GM21390 (cell line): ENCODE data around the gene CFAP65.

Experiments used
- ATAC-seq: cut with Tn5 transposase; IDR thresholded peaks from one replicate; pipeline ENCODE4 v1.9.1; 2021; ENCODE audit not compliant: unreplicated experiment

Gene CFAP65

DNA sequence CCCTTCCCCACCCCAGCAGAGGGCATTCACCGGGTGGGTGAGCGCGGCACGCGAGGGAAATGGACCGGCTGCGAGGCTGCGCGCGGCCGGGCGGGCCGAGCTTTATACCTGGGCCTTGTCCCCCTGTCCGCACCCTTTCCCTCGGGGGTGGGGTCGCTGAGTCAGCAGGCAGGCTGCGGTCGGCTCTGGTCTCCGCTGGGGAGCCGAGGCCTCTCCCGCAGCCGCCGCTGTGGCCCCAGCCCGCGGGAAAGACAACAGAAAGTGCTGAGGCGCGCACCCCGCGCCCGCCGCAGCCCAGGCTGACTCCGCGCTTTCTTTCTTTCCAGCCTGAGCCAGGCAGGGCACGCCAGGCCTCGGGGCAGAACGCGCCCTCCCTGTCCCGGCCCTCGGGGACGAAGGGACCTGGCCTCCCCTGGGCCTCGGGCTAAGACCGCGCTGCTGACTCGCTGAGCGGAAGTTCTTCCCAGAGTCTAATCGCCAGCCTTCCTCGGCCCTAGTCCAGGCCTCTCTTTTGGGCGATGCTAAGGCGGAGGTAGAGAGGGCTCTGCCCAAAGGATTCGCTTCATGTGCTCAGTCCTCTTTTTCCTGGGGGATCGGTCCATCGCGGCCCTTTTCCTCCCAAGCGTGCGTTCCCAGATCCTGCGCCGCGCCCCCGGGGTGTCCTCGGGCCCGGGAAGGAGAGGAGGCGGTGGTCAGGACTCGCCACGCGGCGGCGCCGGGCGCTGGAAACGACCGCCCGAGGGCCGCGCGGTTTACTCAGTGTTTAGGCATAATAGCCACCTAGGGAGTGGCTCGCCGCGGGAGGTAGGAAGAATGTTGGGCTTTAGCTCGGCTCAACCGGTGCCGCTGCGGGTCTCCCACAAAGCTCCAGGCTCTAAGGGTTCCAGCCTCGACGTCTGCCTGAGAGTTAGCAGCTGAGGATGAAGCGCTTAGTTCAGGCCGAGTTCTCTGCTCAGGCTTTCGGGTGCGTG is 47.7 kb downstream of the CFAP65 start, which contains the start of gene CRYBA2:
TSS of gene CRYBA2 (minus strand) at position 78 of the 971 bp plus-strand sequence. CDS start 246 bp downstream, outside the sequence.
- ATAC-seq = no peak

DNA sequence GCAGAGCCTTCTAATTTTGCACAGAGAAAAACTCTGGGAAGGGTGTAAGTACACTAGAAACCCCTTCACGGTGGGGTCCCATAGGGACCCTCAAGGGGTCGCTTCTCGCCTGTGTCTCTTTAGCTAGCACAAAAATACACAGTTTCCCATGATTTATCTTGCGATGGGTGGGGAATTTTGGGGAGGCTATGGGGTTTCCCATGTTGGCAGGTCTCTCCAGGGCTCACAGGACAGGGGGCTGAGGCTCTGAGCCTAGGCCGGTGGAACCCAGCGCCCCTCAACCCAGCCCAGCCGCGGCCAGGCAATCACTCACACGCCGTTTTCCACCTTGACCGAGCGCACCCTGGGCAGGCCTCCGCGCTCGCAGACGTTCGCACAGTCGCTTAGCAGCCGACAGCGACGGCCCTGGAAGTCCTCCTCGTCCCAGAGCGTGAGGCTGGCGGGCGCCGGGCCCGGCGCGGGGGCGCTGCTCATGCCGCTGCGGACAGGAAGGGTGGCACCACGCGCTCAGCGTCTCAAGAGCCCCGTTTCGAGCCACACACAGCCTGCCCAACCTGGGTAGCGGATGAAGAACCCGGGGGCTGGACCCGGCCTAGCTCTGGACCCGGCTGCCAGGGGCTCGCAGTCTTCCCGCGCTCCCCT is 48.5 kb downstream of the CFAP65 start:
- no peak for ATAC-seq

DNA sequence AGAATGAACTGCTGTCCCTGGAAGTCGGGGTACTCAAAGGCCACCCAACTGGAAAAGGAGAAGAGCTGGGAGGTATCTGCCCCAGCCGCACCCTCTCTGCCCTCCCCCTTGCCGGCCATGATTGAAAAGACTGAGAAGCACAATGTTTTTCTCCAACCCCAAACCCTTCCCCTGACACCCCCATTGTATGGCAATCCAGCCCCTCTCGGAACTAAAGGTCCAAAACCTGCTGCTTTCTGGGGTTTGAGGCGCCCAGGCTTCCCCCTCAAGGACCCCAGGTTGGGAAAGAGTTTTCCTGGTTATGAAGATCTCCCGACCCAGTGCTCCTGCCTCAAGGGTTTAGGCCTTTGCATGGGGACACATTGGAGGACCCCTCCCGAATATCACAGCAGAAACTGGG is 49.1 kb downstream of the CFAP65 start:
- no peak for ATAC-seq

DNA sequence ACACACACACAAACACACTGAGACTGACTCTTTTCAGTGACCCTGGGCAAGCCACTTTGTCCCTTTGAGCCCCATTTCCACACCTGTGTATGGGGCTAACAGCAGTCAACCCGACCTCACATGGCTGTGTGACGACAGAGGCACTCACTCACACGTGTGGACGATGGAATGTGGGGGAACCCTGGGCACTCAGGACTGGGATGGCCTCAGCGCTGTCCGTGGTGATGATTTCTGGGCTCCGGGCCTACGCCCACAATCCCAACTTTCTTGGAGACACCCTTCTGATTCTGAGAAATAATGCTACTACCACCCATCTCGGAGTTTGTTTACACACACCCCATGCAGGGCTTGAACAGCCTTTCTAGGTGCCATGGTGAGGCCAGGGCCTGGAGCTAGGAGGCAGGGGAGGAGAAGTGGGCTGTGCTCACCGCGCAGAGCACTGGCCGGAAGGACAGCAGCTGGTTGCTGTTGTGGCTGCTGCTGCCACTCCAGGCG is 49.6 kb downstream of the CFAP65 start:
- no peak for ATAC-seq

DNA sequence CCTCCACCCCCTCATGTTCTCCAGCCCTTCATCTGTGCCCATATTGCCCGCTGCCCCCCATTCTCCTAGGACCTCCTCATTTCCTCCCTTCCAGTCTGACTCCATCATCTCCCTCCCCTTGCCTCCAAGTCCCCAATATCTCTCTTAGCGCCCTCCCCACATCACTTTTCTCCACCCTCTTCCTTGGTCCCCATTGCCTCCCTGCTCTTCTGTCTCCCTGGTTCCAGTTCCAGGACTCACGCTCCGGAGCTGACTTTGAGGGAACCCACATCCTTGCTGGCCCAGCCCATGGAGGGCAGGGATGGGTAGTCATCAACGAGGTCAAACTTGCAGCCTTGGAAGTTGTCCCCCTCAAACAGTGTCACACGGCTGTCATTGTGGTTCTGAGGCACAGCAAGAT is 50.7 kb downstream of the CFAP65 start:
- ATAC-seq = no peak

DNA sequence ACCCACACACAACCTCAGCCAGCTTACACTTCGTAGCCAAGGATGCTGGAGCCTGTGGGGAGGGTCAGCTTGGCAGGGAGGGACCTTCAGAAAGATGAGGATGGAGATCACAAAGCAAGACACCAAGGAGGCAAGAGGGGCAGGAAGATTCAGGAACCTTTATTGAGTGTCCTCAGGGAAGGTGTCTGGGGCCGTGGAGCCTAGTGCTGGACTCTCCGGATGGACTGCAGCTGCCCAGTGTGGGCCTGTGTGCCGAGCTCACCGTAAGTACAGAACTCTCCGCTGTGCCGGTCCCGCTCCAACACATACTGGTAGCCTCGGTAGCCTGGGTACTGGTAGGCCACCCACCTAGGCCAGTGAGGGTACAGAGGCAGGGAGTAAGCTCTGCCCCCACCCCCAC is 51.3 kb downstream of the CFAP65 start:
- ATAC-seq = no peak

DNA sequence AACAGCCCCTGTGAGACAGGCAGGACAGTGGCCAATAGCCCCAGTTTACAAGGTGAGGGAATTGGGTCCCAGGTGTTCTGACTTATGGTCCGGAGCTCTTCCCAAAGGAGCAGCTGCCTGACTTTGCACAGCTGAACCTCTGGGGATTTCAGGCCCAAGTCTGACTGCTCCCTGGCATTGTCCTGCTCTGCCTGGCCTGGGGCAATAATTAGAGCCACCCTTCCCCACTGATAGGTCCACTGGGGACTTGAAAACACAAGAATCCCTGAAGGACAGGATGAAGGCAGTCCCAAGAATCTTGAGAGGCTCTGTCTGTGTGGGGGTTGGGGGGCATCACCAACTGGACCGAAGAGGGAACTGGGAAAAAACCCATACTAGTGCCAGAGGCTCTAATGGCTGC is 52.7 kb downstream of the CFAP65 start:
- ATAC-seq = no peak

DNA sequence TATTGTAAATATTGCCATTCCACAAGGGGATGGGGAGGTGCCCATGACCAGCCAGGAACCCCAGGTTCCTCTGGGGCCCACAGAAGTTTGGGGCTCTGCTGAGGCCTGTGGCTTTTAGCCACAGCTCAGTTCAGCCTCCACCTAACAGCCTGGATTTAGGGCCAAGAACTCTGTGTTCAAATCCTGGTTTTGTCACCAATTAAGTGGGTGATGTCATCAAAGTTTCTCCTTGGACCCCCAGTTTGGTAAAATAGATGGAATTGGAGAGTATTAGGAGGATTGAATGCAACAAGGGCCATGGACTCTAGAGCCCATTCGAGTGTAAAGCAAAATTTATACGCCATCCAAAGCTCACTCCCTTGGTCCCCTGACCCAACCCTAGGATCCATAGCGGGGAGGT is 53.2 kb downstream of the CFAP65 start:
- no peak for ATAC-seq

DNA sequence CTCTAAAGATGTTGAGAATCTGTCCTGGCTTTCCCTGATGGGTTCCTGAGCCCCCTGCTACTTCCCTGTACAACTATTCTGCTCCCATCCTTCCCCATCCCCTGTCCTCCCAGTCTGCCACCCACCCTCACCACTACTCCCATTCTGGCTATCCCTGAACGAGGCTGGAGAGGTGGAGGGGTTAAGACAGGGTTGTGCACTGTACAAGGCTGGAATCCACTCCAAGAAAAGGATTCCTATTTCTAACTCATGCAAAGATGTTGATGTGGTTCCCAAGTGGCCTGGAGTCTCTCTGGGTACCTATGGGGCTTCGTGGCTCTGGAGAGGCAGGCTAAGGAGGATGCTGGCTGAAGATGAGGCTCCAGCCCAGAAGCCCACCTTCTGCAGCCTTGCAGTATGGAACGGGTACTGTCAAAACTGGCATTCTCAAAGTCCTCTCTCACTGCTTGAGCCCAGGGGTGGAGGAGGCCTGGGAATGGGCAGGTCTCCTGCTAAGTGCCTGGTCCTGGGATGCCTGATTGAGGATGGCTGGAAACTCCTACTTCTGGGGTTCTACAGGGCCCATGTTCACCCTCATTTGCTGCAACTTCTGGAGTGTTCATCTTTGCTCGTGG is 55.1 kb downstream of the CFAP65 start:
- no peak for ATAC-seq

DNA sequence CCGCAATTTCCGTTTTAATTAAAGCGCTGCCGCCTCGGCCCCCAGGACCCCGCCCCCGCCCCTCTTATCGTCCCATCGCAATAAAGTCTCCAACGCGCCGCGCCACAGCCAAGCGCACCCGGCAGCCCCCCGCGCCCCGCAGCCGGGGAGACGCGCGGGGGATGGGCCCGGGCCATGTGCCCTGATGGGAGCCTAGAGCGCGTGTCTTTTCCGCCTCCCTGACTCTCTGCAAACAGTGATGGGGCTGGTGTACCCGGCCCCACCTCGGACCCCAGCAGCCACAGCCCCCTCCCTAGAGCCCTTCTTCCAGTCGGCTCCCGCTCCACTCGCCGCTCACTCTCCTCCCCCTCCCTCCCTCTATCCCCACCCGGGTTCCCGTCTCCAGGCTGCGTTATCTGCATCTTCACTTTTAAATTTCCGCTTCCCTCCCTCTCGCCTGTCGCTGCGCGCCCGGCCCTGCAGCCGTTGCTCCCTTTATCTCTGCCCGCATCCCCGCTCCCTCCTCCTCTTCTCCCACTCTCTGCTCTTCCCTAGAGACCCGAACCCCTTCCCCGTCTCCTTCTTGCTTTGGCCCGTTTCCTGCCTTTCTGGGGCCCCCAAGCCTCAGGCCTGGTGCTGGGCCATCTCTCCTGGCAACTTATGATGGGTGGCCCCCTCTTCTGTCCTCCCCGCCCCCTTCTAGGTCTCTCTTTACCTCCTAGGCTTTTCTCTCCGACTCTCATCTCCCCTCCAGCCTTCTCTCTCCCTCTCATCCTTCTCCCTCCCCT is 55.8 kb downstream of the CFAP65 start:
- ATAC-seq = no peak

DNA sequence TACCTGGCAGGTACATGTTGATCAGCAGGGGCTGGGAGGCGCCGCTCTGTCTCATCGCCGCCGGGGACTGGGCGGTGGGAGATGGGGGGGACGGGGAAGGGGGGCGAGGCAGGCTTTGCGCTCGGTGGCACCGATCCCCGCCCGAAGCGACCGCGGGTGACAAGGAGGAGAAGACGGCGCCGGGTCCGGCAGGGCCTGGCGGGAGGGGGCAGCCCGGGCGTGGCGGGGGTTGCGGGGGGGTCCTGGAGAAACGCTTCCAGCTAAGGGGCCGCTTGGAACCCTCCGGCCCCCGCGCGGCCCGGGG is 56.3 kb downstream of the CFAP65 start, which contains the start of gene FEV:
TSS of gene FEV (minus strand) at position 164 of the 304 bp plus-strand sequence. CDS start at position 55, 109 bp downstream.
- no peak for ATAC-seq

DNA sequence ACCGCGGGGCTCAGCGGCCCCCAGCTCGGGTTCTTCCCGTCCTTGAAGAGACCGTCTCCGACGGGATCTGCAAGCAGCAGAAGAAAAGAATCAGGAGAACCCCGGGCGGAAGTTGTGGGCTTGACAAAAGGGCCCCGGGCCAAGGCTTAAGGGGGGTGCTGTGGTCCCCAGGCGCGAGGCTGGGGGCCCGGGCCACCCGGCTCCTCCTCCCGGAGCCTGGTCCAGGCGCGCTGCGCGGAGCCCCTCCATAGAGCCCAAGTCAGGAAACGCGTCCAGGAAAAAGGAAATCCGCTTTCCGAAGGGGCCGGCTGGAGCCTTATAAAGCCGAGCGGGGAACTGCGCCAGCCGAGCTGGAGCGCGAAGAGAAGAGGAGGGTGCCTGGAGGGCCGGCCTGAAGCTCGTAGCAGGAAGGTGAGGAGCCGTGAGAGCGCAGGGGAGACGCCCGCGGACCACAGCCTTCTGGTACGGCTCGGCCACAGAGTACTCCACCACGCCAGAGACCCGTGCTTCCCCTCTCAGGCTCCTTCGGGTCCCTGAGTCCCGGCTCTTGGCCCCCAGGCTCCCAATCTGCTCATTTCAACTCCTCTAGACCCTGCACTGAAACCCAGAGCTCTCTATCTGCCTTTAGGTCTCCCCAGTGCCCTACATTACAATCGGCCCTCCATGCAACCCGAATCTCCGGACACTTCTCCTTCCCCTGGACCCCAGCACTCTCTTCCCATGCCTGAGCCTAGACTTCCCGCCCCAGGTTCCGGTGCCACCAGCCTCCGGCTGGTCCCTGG is 56.9 kb downstream of the CFAP65 start:
- no peak for ATAC-seq

DNA sequence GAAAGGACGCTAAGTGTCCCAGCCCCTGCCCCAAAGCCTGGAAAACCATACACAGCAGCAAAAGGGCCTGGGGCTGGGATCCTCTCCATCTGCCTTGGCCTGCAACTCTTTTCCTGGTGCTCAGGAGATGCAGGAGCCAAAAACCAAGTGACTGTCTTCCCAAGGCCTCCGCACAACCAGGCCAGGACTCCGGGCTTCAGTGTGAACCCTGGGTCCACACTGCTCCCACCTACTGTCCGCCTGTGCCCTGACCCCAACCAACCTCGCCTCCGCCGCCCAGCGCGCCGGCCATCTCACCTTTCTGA is 57.4 kb downstream of the CFAP65 start:
- ATAC-seq = no peak

DNA sequence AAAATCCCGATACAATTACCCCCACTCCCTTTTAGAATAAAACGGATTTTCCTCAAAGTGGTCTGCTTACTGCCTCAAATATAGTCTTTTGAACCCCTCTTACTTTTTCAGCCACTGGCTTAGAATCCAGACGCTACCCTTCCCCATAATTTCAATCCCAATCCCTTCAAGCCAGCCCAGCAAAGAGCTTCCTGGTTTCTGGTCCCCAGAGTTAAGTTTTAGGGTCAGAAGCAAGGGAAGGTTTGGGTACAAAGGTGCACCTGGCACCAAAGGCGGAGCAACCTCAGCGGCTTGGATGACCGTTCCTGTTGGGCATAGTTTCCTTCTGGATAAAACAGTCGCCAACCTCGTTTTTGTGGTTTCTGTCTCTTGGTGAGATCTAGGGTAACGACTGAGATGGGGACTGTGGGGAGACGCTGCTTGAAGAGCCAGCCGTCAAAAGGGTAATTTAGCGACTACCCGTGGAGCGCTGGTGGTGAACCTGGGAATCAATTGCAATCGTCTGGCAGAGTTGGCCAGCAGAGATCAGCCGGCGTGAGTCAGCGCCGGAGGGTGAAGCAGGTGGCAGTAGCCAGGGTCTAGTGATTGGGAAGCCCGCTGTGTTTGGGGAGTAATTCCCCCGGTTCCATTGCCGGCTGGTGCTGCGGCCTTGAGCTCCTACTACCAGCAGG is 57.9 kb downstream of the CFAP65 start:
- ATAC-seq = no peak

DNA sequence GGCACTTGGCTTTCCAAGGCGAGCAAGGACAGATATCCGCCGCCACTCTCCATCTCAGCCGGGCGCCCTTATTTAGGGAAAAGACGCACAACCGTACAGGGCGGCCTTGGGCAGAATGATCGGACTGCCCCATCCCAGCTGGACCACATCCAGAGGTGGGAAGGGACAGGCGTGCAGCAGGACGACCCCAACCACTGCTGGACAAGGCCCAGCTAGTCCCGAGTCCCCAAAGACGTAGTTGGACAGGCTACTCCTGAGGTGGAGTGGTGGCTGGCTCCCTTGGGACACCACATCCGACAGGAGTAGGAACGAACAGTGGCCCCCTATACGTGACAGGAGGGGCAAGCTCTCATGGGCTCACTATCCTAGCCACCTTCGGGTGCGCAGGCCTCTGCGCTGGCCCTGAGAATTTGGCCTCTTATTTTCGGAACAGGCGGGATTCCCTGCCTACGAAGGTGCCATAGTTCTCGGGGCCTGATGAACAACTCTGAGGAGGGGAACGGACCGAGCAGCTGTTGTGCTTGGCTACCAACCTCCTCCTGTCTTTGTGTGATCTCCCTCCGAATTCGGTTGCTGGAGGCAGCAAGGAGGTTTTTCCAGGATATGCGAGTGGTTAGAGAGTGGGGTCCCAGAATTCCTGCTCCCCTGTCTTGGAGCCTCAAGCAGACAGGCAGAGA is 58.6 kb downstream of the CFAP65 start:
- no peak for ATAC-seq

DNA sequence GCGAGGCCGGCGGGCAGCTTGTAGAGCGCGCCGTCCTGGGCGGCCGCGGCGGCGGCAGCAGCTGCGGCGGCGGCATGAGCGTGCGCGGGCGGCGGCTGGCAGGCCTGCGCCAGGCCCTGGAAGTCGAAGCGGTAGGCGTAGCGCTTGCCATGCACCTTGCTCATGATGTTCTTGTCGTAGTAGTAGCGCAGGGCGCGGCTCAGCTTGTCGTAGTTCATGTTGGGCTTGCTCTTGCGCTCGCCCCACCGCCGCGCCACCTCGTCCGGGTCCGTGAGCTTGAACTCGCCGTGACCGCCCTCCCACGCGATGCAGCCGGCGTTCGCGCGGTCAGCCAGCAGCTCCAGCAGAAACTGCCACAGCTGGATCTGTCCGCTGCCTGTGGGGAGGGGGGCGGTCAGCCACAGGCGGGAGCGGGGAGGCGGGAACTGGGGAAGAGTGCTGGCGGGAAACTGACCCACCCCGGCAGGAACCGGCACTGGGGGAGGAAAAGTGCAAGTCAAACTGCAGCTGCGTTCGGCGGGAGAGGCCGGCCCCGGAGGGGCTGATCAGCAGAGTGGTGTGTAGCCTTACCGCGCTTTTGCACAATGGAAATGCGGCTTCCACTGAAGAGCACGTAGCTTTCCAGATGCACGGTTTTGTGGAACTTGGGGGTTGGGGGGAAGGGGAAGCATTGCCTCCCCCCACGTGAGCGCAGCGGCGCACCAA is 59.3 kb downstream of the CFAP65 start:
- ATAC-seq = no peak

DNA sequence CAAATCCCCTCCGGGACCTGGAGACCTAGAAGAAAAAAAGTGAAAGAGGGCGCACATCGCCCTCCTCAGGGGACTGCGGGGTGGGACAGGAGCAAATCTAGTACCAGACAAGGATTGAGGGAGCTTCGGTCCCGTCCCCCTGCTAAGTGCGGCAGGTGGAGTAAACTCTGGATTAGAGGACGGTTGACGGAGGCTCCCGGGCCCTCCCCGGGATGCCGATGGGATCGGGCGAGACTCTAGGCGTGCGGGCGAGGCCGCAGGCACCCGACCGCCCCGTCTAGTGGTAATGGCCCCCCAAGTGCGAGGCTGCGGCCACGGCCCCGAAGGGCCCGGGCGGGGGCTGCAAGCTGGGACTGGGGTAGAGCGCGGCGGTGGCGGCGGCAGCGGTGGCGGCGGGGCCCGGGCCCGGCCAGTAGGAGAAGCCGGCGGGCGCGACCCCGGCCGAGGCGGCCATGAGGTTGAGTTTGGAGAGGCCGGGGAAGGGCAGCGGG is 59.9 kb downstream of the CFAP65 start:
- ATAC-seq = no peak

DNA sequence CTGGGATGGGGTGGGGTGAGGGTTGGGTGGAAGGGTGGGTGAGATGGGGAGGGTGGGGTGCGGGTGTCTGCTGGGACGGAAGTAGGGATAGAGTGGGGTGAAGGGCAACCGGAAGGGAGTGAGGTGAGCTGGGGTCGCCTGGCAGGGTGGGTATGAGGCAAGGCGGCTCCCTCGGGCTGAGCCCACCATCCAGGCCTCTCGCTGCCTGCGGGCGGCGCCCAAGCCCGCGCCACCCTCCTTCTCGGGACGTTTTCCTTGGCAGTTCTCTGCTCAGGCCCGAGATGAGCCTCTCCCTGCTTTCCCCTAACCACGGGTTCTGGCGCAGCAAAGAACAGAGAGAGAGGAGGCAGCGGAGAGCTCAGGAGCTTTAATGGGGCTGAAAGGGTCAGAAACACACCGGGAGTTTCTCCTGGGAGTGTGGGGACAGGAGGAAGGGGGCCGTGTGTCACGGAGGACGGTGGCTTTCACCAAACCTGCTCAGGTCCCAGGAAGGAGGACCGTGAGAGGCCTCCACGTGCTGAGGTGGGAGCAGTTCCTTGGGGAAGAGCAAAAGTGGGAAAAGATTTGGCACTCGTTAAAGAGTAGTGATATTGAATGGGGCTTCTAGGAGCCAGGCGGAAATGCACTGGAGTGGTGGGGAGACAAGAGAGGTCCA is 60.5 kb downstream of the CFAP65 start:
- no peak for ATAC-seq
